ENCODE measurements around the gene SMAP2. TPM values are rescaled to one million over a fixed set of nuclear protein-coding genes. Genes with fewer than 3 reads are reported as not detected.

Gene SMAP2
- total RNA-seq, 2 donors from 2014 or later = 21.4 to 24.6 TPM

GRCh38 chr1:40414331-40414730 lies 40.8 kb downstream of the SMAP2 start:
- Histone ChIP-seq H3K9me3 (no peaks in the 10 kb centered on the region), H3K36me3 (replicated peaks in 1 of 2; ENCODE audit: insufficient read depth in 1 of 2, low read depth in 2 of 2) (peaks cover 0 to 24% of the 10 kb centered on the region in 2 donors), H3K27me3 (no peaks in the 10 kb centered on the region), H3K4me1 (no peaks in the 10 kb centered on the region), H3K4me3 (no peak overlapping the region), H3K27ac (no peak overlapping the region)
- TF ChIP-seq CTCF (IDR thresholded peaks at IDR 0.05) = no peak
- TF ChIP-seq POLR2A (IDR thresholded peaks at IDR 0.05) = no peak
- ATAC-seq (no peak), DNase-seq (no peak)
- intact Hi-C loops (cut with DNase I) = no loop called here
- 85 to 90% methylated on average over 3 of the region's 3 CpGs for WGBS, 2 donors

- intact Hi-C loops (cut with DNase I) = no loop called here
- Histone ChIP-seq H3K4me1 (no peaks in the 10 kb centered on the region), H3K36me3 (replicated peaks in 1 of 2; ENCODE audit: insufficient read depth in 1 of 2, low read depth in 2 of 2) (peaks cover 0 to 18% of the 10 kb centered on the region in 2 donors), H3K27ac (no peak overlapping the region), H3K9me3 (no peaks in the 10 kb centered on the region), H3K27me3 (no peaks in the 10 kb centered on the region), H3K4me3 (no peak overlapping the region)
- no peak for ATAC-seq
- TF ChIP-seq POLR2A (IDR thresholded peaks at IDR 0.05) (no peak), CTCF (IDR thresholded peaks at IDR 0.05) (no peak)
- 94 to 98% methylated on average over 4 of the region's 4 CpGs for WGBS, 2 donors
- no peak for DNase-seq
Measured at GRCh38 chr1:40416709-40417108, 43.2 kb downstream of the SMAP2 start.

GRCh38 chr1:40421431-40422384 lies 48.2 kb downstream of the SMAP2 start:
- DNase-seq = peak in 2 of 4 donors; percentile 18 to 42
- no peak for ATAC-seq
- peaks cover 0 to 9% of the 10 kb centered on the region in 2 donors for H3K36me3 ChIP-seq (replicated peaks in 1 of 2; ENCODE audit: insufficient read depth in 1 of 2, low read depth in 2 of 2)

GRCh38 chr1:40422630-40423263 lies 49.2 kb downstream of the SMAP2 start:
- no peak for DNase-seq
- Histone ChIP-seq H3K36me3 (replicated peaks in 1 of 2; ENCODE audit: insufficient read depth in 1 of 2, low read depth in 2 of 2) (peaks cover 0 to 6% of the 10 kb centered on the region in 2 donors), H3K9me3 (no peaks in the 10 kb centered on the region), H3K27ac (no peak overlapping the region), H3K4me1 (no peaks in the 10 kb centered on the region), H3K4me3 (no peak overlapping the region), H3K27me3 (no peaks in the 10 kb centered on the region)
- WGBS, 2 donors = 80 to 81% methylated on average over 11 of the region's 11 CpGs
- intact Hi-C loops (cut with DNase I) = no loop called here
- TF ChIP-seq POLR2A (IDR thresholded peaks at IDR 0.05) (no peak), CTCF (IDR thresholded peaks at IDR 0.05) (no peak)
- ATAC-seq = no peak

More at GRCh38 chr1:40421431-40422384, 48.2 kb downstream of the SMAP2 start:
- intact Hi-C loops (cut with DNase I) = no loop called here
- no peak overlapping the region for H3K4me3 ChIP-seq
- no peak overlapping the region for H3K27ac ChIP-seq
- no peaks in the 10 kb centered on the region for H3K4me1 ChIP-seq
- TF ChIP-seq CTCF (IDR thresholded peaks at IDR 0.05) = no peak
- 69 to 83% methylated on average over 15 of the region's 15 CpGs for WGBS, 2 donors
- H3K9me3 ChIP-seq = no peaks in the 10 kb centered on the region
- H3K27me3 ChIP-seq = no peaks in the 10 kb centered on the region

All from body of pancreas (tissue), 4 donors.